Esophagus squamous epithelium (tissue), 4 donors: ENCODE data around the gene PYGM.

Source experiments
- CTCF ChIP-seq, 6 experiments: fragments of 450-650 bp in 4 of 6; fragments of 200-600 bp in 2 of 6; sonication (generic) in 2 of 6; IDR thresholded peaks; one replicate each; pipeline ENCODE4 v1.5.1; 2016 to 2019; ENCODE audit warnings: antibody characterized with exemption in 6 of 6, mild to moderate bottlenecking in 4 of 6, moderate library complexity in 4 of 6
- POLR2A ChIP-seq, 4 donors: fragments of 450-650 bp; IDR thresholded peaks; one replicate each; pipeline ENCODE4 v1.6.1; 2017; ENCODE audit warnings: antibody characterized with exemption in 4 of 4, mild to moderate bottlenecking in 4 of 4, moderate library complexity in 3 of 4

GRCh38 chr11:64789331-64790204, 29.8 kb upstream of the PYGM start:
- TF ChIP-seq CTCF (IDR thresholded peaks at IDR 0.05), result no peak
- TF ChIP-seq POLR2A (IDR thresholded peaks at IDR 0.05), result no peak
